Gastrocnemius medialis (tissue), 4 donors: Measurements from ENCODE around the gene GABRB1. TPM values are rescaled to one million over a fixed set of nuclear protein-coding genes. Genes with fewer than 3 reads are reported as not detected.

ENCODE experiments used
- ATAC-seq, 2 donors: fragments of 150-250 bp; one replicate each; pipeline ENCODE4 v1.9.1; 2016
- DNase-seq, 2 donors: peaks; one replicate each; pipeline ENCODE4 v3.0.0-alpha.2; 2019
- H3K27ac ChIP-seq, 4 donors: fragments of 200-600 bp; sonication (generic); 1 replicate in 1 of 4; 2 replicates in 3 of 4; pipeline ENCODE4 v1.5.1; 2016 to 2018; ENCODE audit warnings: mild to moderate bottlenecking in 2 of 4, moderate library complexity in 1 of 4
- H3K27me3 ChIP-seq, 3 donors: fragments of 200-600 bp; sonication (generic) in 2 of 3; 1 replicate in 1 of 3; 2 replicates in 2 of 3; pipeline versions ENCODE4 v1.5.1 to v1.6.0; 2016 to 2019; ENCODE audit warnings: mild to moderate bottlenecking in 1 of 3, moderate library complexity in 1 of 3
- H3K36me3 ChIP-seq, 2 donors: fragments of 200-600 bp; sonication (generic) in 1 of 2; one replicate each; pipeline ENCODE4 v1.5.1; 2017 to 2018
- H3K4me1 ChIP-seq, 2 donors: fragments of 200-600 bp; sonication (generic) in 1 of 2; one replicate each; pipeline ENCODE4 v1.5.1; 2016 to 2017; ENCODE audit warnings: mild to moderate bottlenecking in 2 of 2
- H3K4me3 ChIP-seq, 4 donors: fragments of 200-600 bp; sonication (generic) in 3 of 4; 1 replicate in 1 of 4; 2 replicates in 3 of 4; pipeline ENCODE4 v1.5.1; 2016 to 2019; ENCODE audit warnings: mild to moderate bottlenecking in 2 of 4
- H3K9me3 ChIP-seq, 3 donors: fragments of 200-600 bp; sonication (generic) in 2 of 3; 1 replicate in 1 of 3; 2 replicates in 2 of 3; pipeline ENCODE4 v1.5.1; 2016 to 2019
- POLR2A ChIP-seq, 2 donors: fragments of 450-650 bp; IDR thresholded peaks; one replicate each; pipeline ENCODE4 v1.6.1; 2017; ENCODE audit warnings: antibody characterized with exemption in 2 of 2, mild to moderate bottlenecking in 2 of 2, moderate library complexity in 2 of 2
- in situ Hi-C, 4 donors: fragments of 200-750 bp; cut with MboI; loops; one replicate each; pipeline versions ENCODE4 v1.15.0 to v1.8.0; 2017; ENCODE audit warnings: low sequenced_read_pairs in 4 of 4
- intact Hi-C: fragments of 100-400 bp; cut with DNase I; formaldehyde crosslinking; loops from one replicate; pipeline ENCODE4 v1.15.1; 2023; ENCODE audit warnings: low total_unique reads
- total RNA-seq, 4 donors: library from RNA; depleted of rRNA; stranded (reverse); fragments of >200 nt; gene quantifications; one replicate each; pipeline versions ENCODE4 v1.1.0 to v1.2.3, GENCODE V29; 2016
- TF ChIP-seq, protein P1 (sequence below), 5 experiments: fragments of 450-650 bp in 3 of 5; fragments of 200-600 bp in 2 of 5; sonication (generic) in 2 of 5; IDR thresholded peaks in 4 of 5; conservative IDR thresholded peaks in 1 of 5; 1 replicate in 4 of 5; 2 replicates in 1 of 5; pipeline ENCODE4 v1.5.1; 2016 to 2019; ENCODE audit warnings: antibody characterized with exemption in 5 of 5, mild to moderate bottlenecking in 3 of 5, moderate library complexity in 3 of 5

GABRB1 gene
- total RNA-seq, 4 donors from 2014 or later = not detected

DNA sequence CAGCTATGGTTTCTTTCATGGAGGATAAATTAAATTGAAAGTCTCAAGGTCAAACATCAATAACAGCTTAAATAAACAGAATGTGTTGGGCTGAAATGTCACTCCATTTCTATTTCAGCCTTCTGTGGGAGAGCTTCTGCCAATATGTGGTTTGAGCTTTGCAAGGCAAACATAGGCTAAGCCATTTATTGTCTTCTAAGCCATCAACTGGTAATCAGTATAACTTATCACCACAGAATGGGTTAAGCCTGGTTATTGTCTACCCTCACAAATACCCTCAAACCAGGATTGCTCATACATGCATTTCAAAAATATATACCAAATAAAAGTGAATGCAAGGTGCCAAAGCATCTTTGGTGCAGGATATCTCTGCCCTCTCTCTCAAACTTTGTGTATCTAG lies 52.7 kb downstream of the GABRB1 start:
- in situ Hi-C loops = no loop called here
- Histone ChIP-seq H3K27me3 (no peaks in the 10 kb centered on the region), H3K36me3 (no peaks in the 10 kb centered on the region), H3K4me1 (no peaks in the 10 kb centered on the region), H3K4me3 (no peak overlapping the region), H3K27ac (no peak overlapping the region), H3K9me3 (no peaks in the 10 kb centered on the region)
- TF ChIP-seq, protein P1, sequence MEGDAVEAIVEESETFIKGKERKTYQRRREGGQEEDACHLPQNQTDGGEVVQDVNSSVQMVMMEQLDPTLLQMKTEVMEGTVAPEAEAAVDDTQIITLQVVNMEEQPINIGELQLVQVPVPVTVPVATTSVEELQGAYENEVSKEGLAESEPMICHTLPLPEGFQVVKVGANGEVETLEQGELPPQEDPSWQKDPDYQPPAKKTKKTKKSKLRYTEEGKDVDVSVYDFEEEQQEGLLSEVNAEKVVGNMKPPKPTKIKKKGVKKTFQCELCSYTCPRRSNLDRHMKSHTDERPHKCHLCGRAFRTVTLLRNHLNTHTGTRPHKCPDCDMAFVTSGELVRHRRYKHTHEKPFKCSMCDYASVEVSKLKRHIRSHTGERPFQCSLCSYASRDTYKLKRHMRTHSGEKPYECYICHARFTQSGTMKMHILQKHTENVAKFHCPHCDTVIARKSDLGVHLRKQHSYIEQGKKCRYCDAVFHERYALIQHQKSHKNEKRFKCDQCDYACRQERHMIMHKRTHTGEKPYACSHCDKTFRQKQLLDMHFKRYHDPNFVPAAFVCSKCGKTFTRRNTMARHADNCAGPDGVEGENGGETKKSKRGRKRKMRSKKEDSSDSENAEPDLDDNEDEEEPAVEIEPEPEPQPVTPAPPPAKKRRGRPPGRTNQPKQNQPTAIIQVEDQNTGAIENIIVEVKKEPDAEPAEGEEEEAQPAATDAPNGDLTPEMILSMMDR (IDR thresholded peaks at IDR 0.05 in 4 of 5, conservative IDR thresholded peaks at IDR 0.05 in 1 of 5) = no peak
- no peak for TF ChIP-seq POLR2A (IDR thresholded peaks at IDR 0.05)
- ATAC-seq (no peak), DNase-seq (no peak)
- intact Hi-C loops = no loop called here

DNA sequence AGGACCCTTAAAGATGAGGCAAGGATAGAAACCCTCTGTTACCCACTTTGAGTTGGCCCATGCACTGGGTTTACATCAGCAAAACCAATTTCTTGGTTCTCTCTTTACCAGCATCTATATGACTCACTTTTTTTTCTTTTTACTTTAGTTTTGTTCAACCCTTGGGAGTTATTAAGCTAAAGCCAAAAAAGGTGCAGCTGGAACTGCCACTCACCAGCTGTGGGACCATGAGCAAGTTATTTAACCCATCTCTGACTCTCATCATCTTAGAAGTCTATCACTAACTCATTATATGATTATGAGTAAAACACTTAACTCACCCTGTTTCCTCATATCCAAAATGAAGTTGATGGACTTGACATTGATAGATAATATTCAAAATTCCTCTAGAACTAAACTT lies 53.4 kb downstream of the GABRB1 start:
- H3K4me1 ChIP-seq = no peaks in the 10 kb centered on the region
- no peak overlapping the region for H3K4me3 ChIP-seq
- DNase-seq (no peak), ATAC-seq (no peak)
- intact Hi-C loops (no loop called here), in situ Hi-C loops (no loop called here)
- no peaks in the 10 kb centered on the region for H3K27me3 ChIP-seq
- TF ChIP-seq, protein P1 (IDR thresholded peaks at IDR 0.05 in 4 of 5, conservative IDR thresholded peaks at IDR 0.05 in 1 of 5) = no peak
- no peak for TF ChIP-seq POLR2A (IDR thresholded peaks at IDR 0.05)
- peaks cover 0 to 3% (median 0%) of the 10 kb centered on the region in 3 donors for H3K9me3 ChIP-seq
- H3K36me3 ChIP-seq = no peaks in the 10 kb centered on the region
- no peak overlapping the region for H3K27ac ChIP-seq

DNA sequence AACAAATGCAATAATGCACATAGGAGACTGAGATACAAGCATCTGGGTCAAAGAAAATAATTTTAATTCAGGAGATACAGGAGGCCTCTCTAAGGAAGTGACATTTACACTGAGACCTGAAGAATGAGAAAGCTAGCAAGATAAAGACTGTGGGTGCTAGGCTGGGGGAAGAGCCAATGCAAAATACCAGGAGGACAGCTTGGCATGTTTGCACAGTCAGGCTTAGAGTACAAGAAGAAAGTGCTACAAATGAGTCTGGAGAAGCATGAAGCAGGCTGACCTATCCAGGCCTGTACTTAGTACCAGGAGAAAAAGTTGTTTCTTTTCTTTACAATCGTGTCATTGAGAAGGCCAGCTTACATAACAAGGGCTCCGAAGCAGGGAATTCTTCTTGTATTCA lies 56.9 kb downstream of the GABRB1 start:
- intact Hi-C loops = no loop called here
- Histone ChIP-seq H3K9me3 (peaks cover 0 to 3% (median 0%) of the 10 kb centered on the region in 3 donors), H3K4me3 (no peak overlapping the region), H3K27me3 (no peaks in the 10 kb centered on the region), H3K4me1 (no peaks in the 10 kb centered on the region), H3K27ac (no peak overlapping the region), H3K36me3 (no peaks in the 10 kb centered on the region)
- DNase-seq (no peak), ATAC-seq (no peak)
- in situ Hi-C loops = no loop called here
- TF ChIP-seq POLR2A (IDR thresholded peaks at IDR 0.05) = no peak
- TF ChIP-seq, protein P1 (IDR thresholded peaks at IDR 0.05 in 4 of 5, conservative IDR thresholded peaks at IDR 0.05 in 1 of 5) = no peak

DNA sequence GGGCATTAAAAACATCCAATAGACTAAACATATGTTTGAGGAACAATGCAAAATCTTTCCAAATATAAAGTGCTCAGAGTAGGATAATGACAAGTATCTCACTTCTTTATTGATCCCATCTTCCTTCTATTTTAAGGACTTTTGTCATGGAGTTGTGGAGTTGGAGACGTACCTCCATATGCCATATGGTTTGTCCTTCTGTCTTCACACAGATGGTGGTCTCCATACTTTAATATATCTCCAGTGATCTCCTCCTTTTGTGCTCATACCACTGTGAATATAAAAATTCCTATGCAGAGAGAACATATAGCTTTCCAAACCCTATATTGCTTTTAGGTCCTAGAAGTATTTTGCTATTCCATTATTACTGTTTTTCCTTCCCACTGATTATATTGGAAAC lies 64.5 kb downstream of the GABRB1 start:
- intact Hi-C loops (no loop called here), in situ Hi-C loops (no loop called here)
- H3K36me3 ChIP-seq = no peaks in the 10 kb centered on the region
- no peaks in the 10 kb centered on the region for H3K27me3 ChIP-seq
- H3K27ac ChIP-seq = no peak overlapping the region
- DNase-seq (no peak), ATAC-seq (no peak)
- H3K4me1 ChIP-seq = no peaks in the 10 kb centered on the region
- no peaks in the 10 kb centered on the region for H3K9me3 ChIP-seq
- TF ChIP-seq POLR2A (IDR thresholded peaks at IDR 0.05) = no peak
- TF ChIP-seq, protein P1 (IDR thresholded peaks at IDR 0.05 in 4 of 5, conservative IDR thresholded peaks at IDR 0.05 in 1 of 5) = no peak
- no peak overlapping the region for H3K4me3 ChIP-seq

DNA sequence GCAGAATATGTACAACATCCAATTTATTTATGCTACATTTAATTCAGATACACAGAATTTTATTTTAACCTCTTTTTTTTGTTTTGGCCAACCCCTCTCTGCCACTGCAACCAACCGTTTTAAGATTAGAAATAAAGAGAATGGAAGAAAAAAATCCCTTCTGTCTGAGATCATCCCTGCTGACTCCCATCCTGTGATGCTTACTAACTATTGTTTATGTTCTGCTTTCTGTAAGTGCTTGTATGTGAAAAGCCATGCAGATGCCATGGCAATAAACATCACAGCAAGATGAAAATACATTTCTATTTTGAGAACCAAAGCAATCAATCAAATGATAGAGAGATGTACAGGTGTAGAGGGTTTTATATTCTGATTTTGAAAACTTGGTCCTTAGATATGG lies 70.1 kb downstream of the GABRB1 start:
- H3K9me3 ChIP-seq = no peaks in the 10 kb centered on the region
- H3K4me1 ChIP-seq = no peaks in the 10 kb centered on the region
- no peaks in the 10 kb centered on the region for H3K36me3 ChIP-seq
- H3K4me3 ChIP-seq = no peak overlapping the region
- no peaks in the 10 kb centered on the region for H3K27me3 ChIP-seq
- no peak for TF ChIP-seq POLR2A (IDR thresholded peaks at IDR 0.05)
- TF ChIP-seq, protein P1 (IDR thresholded peaks at IDR 0.05 in 4 of 5, conservative IDR thresholded peaks at IDR 0.05 in 1 of 5) = no peak
- intact Hi-C loops (no loop called here), in situ Hi-C loops (no loop called here)
- no peak overlapping the region for H3K27ac ChIP-seq
- DNase-seq = no peak
- no peak for ATAC-seq
